ENCODE results near the gene AFMID. TPM values are rescaled to one million over a fixed set of nuclear protein-coding genes. Genes with fewer than 3 reads are reported as not detected.
A peak's percentile ranks its signal among the peaks of the same experiment; 100 is the strongest.
"Not testable (repeated sequence)": the region's sequence is repeated elsewhere in the genome, so short reads cannot be mapped to it uniquely, and the experiment has no call there.

Gene AFMID
- total RNA-seq, 1 donor from 2014 or later = 95.6 TPM

DNA sequence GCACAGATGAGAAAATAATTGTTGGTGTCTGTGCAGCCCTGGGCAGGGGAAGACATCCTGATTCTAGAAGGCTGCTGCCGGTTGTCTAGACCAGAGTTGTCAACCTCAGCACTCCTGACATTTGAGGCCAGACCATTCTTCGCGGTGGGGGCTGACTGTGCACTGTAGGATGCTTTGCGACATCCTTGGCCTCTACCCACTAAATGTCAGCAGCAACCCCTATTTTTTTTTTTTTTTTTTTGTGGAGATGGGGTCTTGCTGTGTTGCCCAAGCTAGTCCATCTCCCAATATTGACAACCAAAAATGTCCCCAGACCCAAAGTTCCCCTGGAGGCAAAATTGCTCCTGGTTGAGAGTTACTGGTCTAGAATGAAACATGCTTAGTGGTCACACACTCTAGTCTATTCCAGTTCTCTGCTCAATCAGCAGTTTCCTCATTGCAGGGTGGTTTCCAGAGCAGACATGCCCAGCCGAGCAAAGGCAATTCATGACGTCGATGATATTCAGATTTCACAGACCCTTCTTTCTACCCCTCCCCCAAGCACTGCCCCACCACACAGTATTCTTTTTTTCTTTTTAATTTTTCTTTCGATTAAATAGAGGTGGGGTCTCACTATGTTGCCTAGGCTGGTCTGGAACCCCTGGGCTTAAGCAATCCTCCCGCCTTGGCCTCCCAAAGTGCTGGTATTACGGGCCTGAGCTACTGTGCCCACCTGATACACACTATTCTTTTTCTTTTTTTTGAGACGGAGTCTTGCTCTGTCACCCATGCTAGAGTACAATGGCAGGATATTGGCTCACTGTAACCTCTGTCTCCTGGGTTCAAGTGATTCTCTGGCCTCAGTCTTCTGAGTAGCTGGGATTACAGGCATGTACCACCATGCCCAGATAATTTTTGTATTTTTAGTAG, 32.0 kb upstream of the AFMID start:
- DNase-seq = no peak

DNA sequence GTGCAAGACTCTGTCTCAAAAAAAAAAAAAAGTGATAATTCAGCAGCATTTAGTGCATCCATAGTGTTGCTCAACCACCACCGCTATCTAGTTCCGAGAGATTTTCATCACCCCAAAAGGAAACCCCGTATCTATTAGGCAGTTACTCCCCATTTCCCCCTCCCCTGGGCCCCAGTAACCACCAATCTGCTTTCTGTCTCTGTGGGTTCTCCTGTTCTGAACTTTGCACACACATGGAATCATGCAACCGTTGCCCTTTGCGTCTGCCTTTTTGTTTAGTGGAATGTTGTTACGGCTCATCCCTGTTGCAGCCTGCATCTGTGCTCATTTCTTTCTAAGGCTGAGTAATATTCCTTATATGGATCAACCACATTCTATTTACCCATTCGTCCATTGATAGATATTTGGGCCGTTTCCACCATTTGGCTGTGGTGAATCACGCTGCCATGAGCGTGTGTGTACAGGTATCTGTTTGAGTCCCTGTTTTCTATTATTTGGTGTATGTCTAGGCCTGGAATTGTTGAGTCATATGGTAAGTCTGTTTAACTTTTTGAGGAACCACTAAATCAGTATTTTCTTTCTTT, 27.5 kb upstream of the AFMID start:
- DNase-seq = no peak

DNA sequence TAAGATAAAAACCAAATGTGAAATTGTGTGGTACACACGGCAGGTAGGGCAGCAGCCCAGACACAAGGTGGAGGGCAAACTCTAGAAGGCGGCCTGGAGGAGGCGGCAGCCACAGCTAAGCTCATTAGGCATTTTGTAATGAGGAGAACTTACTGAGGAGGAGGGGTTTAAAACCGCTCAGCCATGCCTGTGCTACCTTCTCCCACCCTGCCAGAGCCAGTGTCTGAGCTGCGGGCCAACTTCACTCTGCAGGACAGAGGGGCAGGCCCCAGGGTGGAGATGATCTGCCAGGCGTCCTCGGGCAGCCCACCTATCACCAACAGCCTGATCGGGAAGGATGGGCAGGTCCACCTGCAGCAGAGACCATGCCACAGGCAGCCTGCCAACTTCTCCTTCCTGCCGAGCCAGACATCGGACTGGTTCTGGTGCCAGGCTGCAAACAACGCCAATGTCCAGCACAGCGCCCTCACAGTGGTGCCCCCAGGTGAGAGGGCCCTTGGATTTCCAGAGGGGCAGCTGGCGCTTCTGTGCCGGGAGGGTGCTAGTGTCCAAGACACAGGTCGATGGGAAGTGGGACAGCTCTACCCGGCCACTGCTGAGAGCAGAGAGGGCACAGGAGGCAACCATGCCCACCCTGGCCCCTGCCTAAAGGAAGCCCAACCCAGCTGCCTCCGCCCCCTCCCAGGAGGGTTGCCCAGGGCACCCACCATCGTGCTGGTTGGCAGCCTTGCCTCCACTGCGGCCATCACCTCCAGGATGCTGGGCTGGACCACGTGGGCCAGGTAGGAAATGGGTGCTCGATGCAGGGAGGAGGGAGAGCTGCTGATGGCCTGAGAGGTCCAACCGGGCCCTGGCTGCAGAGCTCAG, 23.0 kb upstream of the AFMID start:
- no peak for DNase-seq

DNA sequence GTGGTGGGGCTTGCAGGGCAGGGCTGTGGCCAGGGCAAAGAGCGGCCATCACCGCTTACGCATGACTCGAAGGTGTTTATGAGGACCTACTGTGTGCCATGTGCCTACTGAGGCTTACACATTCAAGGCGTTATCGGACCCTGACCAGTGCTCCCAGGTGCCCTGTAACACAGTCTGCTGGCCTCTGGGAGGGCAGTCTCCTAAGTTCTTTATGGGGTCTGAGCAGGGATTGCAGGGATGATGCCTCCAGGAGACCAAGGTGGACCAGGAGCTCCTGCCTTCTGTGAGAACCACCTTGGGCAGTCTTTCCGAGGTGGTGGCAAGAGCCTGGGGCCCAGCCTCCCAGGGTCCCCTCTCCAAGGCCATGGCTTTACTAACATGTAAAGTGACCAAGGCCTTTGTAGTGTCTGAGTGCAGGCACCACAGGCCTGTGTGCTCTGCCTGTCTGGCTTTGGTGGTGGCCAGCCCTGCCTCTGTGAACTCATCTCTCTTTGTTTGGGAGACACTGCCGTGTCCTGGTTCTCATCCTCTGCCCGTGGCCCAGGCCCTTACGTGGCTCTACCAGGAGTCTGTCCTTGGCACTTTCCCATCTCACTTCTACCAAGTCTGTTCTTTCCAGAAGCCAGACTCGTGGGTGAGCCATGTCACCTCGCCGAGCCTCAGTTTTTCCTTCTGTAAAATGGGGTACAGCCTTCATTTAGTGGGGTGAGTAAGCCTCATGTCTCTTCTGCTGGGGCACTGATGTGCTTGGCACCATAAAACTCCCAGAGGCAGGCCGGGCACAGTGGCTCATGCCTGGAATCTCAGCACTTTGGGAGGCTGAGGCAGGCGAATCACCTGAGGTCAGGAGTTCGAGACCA, 22.2 kb upstream of the AFMID start:
- no peak for DNase-seq

DNA sequence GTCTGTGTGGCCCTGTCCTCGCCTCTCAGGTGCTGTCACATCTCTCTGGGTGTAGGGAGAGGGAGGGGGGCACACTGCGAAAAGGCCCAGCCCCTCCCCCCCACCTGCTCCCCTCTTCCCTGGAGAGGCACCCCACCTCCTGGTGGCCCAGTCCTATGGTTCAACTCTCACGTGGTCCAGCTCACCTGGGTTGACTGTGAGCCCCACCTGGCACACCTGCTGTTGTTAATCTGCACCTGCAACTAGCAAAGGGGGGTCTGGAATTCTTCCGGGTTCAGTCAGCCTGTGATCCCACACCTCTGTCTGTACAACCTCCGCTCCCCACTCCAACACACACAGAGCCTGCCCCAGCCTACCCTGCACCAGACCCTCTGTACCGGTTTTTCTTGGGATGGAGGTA, 20.7 kb upstream of the AFMID start:
- no peak for DNase-seq

DNA sequence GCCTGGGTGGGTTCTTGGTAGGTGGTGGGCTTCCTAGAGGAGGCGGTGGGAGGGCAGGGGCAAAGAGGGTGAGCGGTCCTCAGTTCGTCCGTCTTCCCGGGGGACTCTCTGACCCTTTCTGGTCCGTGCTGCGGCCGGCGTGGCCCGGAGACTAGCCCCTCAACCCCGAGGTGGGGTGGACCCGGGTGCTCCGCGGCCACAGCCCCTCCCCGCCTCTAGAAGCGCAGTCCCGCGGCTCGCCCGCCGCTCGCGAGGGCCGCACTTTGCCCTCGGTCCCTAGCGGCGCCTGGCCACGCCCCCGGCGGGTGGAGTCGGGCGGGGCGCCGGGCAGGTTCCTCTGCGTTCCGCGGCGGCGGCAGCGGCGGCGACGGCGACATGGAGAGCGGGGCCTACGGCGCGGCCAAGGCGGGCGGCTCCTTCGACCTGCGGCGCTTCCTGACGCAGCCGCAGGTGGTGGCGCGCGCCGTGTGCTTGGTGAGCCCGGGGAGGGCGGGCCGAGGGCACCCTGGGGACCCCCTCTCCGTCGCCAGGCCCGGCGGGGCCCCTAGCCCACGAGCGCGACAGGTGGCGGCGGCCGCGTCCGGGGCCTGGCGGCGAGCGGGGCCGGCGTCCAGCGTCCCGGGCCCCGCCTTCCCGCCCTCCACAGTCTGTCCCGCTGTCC, 18.8 kb upstream of the AFMID start, which contains the start of gene SYNGR2:
SYNGR2 (plus strand) TSS at position 340 of the 661 bp plus-strand sequence; CDS start at position 376, 36 bp downstream.
- peak; percentile 68 for DNase-seq

DNA sequence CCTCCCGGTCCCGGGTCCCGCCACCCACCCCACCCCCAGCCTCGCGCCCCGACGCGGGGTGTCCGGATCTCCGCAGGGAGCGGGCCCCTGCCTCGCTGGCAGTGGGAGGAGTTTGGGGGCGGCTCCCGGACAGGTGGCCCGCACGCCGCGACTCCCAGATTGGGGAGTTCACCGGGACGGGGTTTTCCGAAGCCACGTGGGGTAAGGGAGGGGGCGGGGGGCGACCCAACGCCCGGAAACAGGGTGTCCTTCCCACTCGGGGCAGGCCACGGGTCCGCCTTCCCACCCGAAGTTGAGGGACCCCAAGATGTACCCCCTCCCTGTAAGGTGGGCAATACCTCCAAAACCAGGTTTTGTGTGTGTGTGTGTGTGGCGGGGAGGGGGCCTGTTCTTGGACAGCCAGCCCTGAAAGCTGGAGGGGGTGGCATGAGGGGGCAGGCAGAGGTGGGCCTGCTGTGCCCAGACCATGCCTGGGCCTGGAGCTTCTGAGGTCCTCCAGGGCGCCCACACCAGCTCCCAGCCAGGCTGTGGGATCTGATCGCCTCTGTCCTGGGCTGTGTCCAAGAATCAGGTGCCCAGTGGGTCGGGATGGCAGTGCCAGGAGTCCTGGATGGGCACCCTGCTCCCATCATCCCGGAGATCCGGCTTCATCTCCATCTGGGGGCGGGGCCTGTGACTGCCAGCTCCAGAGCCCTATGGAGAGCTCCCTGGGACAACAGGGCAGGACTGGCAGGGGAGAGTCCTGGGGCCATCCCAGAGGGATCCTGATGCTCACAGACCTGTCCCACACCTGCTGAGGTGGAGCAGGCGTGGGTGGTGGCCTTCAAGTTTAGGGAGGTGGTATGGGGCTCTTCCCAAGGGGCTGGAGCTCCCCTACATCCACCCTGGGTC, 18.0 kb upstream of the AFMID start:
- peak; percentile 60 for DNase-seq

DNA sequence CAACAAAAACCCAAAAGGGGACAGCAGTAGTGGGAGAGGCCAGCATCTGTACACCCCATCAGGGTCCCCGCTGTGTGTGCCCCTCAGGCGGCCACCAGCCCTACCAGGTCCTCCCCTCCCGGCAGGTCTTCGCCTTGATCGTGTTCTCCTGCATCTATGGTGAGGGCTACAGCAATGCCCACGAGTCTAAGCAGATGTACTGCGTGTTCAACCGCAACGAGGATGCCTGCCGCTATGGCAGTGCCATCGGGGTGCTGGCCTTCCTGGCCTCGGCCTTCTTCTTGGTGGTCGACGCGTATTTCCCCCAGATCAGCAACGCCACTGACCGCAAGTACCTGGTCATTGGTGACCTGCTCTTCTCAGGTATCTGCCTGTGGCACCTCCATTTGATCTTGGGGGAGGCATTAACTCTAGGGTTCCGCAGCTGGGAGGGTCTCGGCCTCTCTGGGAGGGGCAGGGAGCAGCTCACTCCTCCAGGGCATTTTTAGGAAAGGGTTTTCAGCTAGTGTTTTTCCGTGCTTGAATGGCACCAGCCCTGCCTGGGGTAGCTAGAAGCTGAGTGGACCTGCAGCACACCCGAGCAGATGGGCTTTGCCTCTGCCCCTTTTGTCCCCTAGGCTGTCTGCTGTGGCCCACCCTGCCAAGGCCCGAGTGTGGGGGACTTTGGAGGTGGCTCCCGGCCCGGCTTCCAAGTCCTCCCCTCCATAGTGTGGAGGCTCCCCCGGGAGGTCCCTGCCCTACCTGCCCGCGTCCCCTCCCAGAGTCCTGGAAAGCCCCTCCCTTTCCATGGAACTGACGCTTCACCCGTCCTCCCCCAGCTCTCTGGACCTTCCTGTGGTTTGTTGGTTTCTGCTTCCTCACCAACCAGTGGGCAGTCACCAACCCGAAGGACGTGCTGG, 16.2 kb upstream of the AFMID start:
- no peak for DNase-seq

DNA sequence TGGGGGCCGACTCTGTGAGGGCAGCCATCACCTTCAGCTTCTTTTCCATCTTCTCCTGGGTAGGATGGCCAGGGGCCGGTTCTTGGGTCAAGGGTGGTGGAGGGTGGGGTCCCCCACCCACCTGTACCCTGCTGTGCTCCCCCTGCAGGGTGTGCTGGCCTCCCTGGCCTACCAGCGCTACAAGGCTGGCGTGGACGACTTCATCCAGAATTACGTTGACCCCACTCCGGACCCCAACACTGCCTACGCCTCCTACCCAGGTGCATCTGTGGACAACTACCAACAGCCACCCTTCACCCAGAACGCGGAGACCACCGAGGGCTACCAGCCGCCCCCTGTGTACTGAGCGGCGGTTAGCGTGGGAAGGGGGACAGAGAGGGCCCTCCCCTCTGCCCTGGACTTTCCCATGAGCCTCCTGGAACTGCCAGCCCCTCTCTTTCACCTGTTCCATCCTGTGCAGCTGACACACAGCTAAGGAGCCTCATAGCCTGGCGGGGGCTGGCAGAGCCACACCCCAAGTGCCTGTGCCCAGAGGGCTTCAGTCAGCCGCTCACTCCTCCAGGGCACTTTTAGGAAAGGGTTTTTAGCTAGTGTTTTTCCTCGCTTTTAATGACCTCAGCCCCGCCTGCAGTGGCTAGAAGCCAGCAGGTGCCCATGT, 15.4 kb upstream of the AFMID start:
- not testable (repeated sequence) for DNase-seq

DNA sequence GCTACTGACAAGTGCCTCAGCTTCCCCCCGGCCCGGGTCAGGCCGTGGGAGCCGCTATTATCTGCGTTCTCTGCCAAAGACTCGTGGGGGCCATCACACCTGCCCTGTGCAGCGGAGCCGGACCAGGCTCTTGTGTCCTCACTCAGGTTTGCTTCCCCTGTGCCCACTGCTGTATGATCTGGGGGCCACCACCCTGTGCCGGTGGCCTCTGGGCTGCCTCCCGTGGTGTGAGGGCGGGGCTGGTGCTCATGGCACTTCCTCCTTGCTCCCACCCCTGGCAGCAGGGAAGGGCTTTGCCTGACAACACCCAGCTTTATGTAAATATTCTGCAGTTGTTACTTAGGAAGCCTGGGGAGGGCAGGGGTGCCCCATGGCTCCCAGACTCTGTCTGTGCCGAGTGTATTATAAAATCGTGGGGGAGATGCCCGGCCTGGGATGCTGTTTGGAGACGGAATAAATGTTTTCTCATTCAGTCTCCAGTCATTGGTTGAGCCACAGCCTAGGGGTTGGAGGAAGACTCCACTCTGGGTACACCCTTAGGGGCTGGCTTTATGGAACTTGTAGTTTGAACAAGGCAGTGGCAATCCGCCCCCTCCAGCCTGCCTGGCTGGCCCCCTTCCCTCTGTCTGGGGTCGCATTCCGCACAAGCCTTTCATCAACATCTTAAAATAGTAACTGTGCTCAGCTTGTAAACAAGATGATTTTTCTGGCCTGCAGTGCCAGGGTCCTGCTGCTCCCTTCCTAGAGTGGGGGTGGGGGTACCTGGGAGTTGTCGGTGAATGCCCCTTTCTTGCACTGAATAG, 14.7 kb upstream of the AFMID start:
- no peak for DNase-seq

DNA sequence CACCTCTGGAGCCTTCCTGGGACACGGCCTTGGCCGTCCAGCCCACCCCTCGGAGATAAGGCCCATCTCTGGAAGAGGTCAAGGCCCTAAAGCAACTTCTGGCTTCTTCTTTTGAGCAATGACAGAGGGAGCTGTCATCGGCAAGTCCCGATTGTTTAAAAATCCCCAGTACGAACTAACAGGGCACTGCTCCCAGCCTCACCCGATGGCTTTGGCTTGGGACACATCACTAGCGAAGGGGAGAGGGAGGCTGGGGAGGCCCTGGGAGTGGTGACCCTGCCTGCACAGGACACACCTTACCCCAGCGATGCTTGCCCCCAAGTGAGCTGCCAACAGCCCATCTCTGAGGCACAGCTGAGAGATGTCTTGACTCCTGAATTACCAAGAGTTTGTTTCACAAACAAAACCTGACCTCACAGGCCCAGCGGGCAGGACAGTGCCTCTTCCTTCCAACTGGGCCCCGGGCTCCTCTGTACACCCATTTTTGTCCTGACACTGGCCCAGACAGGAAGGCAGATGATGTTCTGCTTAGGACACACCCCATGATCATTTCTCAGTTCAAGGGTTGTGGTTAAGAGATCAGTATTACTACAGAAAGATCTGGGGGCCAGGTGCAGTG, 14.0 kb upstream of the AFMID start:
- DNase-seq = no peak

DNA sequence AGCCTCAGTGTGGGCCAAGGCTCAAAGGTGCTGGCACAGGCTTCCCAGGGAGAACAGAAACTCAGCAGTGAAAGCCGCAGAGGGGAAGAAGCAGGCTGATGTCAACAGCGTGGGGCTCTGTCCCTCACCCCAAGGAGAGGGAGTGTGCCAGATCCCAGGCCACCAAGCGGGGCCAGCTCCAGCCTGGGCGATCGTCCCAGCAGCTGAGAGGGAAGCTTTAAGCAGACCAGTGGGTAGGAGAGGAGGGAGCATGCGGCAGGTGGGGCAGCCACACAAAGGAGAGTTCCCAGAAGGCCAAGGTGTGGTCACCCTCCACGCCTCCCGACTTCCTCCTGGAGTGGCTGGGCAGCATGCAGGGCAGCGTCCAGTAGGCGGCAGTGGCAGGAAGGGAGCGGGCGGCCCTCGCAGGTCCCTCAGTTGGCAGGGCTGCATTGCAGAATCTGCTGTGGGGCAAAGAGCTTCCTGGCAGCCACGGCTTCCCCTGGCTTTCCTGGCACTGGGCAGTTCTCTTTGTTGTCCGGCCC, 12.8 kb upstream of the AFMID start:
- peak; percentile 77 for DNase-seq

DNA sequence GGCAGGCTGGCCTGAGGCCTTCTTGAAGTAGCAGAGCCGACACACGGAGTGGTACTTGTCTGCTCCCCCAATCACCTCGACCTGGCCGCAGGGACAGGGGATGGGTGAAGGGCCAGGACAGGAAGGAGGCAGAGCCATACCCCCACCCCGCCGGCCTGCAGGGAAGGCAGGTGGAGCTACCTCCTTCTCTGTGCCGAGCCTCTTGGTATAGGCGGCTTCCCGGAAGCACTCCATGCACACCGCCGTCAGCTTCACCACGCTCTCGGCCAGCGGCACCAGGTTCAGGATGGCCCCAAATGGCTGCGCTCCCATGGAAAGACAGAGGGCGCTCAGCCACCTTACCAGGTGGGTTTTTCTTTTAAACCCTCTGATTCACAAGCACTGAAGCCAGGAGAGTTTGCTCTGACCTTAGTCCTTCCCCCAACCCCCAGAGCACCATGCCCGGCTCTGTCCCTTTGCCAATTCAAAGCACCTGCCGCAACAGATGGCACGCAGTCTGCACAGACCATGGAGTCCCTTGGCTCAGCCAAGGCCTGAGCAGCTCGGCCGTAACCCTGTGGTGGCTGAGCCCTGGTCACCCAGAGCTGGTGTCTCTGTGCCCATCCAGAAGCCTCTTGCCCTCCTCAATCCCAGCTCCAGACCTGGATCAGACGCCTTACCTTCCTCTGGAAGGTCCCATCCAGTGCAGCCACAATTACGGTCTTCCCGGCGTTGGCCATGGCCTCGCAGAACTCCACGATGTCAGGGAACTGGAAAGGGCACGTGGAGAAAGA, 12.1 kb upstream of the AFMID start:
- DNase-seq = no peak

DNA sequence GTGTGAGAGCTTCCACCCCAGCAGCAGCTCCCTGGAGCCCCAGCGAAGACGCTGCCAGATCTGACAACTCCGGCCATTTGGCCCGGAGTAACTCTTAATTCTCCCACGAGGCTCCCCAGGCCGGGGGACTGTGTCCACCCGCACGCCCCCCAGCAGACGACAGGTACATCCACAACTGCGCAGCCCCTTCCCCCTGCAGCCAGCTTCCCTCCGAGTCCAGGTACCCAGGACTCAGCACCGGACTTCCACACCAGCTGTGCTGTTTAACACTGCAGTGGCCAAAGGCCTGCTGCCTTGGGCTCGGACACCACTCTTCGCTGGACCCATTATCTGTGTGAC, 11.6 kb upstream of the AFMID start:
- no peak for DNase-seq

DNA sequence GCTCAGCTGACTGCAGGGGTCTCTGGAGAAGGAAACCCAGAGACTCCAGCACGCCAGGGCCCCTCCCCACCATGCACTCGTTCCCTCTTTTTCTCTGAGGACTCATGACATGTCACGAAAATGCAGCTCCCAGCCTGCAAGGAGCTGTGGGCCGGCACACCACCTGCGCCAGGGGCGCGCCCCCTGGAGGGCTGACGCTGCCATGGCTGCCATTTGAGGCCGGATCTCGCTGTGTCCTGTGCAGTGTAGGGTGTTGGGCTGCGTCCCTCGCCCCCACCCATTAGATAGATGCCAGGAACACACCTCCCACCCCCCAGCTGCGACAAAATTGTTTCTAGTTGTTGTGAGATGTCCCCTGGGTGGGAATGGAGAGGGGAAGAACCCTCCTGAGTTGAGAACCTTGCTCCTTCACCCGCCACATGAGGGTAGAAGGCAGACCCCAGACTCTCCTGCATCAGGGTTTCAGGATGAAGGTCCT, 10.6 kb upstream of the AFMID start:
- DNase-seq = peak; percentile 80

DNA sequence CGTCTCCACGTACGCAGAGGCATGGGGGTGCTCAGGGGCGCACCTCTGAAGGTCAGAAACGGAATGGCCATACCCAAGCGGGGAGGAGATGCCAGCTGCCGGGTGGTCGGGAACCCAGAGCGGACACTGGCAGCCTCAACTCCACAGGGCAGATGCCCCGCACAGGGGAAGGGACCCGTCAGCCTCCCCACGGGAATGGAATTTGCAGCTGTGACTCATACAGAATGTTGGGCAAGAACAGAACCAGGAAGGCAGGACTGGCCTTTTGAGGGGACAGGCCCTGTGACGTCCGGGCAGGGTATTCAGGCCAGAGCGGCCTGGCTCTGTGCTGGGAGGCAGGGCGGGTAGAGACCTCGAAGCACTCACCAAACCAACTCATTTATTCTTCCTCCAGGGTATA, 7.8 kb upstream of the AFMID start:
- no peak for DNase-seq
